NK-92 (cell line): Measurements from ENCODE around the gene ZMYM3.

Experiments
- DNase-seq: peaks from one replicate; lab custom pipeline; 2025; ENCODE audit not compliant: unreplicated experiment; lab: John Stamatoyannopoulos, UW

The ZMYM3 gene

GRCh38 chrX:71253253-71254091 lies 468 bp downstream of the ZMYM3 start:
- no peak for DNase-seq

GRCh38 chrX:71252221-71252620 lies 1.7 kb downstream of the ZMYM3 start:
- DNase-seq: no peak

GRCh38 chrX:71251466-71251973 lies 2.4 kb downstream of the ZMYM3 start:
- DNase-seq: no peak

- no peak for DNase-seq
Observed at GRCh38 chrX:71250841-71251240, 3.1 kb downstream of the ZMYM3 start.

GRCh38 chrX:71245159-71245558 lies 8.8 kb downstream of the ZMYM3 start:
- no peak for DNase-seq

- DNase-seq: no peak
Observed at GRCh38 chrX:71244359-71245128, 9.4 kb downstream of the ZMYM3 start.

- DNase-seq: no peak
Observed at GRCh38 chrX:71241301-71241700, 12.6 kb downstream of the ZMYM3 start.

- DNase-seq: no peak
Observed at GRCh38 chrX:71239781-71240180, 14.2 kb downstream of the ZMYM3 start.

- no peak for DNase-seq
Observed at GRCh38 chrX:71236836-71237235, 17.1 kb downstream of the ZMYM3 start.

- no peak for DNase-seq
Observed at GRCh38 chrX:71235482-71235881, 18.5 kb downstream of the ZMYM3 start.

- DNase-seq: no peak
Observed at GRCh38 chrX:71228063-71228642, 25.8 kb downstream of the ZMYM3 start.

- no peak for DNase-seq
Observed at GRCh38 chrX:71227370-71228062, 26.4 kb downstream of the ZMYM3 start.

- DNase-seq: no peak
Observed at GRCh38 chrX:71225676-71226075, 28.3 kb downstream of the ZMYM3 start.

GRCh38 chrX:71225009-71225408 lies 28.9 kb downstream of the ZMYM3 start:
- no peak for DNase-seq

GRCh38 chrX:71224098-71224708 lies 29.7 kb downstream of the ZMYM3 start:
- no peak for DNase-seq

- no peak for DNase-seq
Observed at GRCh38 chrX:71222929-71223328, 31.0 kb downstream of the ZMYM3 start, which contains the start of gene GJB1. Gene GJB1 (plus strand): TSS chrX:71223224. CDS start chrX:71223708, 484 bp downstream.

GRCh38 chrX:71221145-71221544 lies 32.8 kb downstream of the ZMYM3 start:
- DNase-seq: no peak

GRCh38 chrX:71217298-71217697 lies 36.6 kb downstream of the ZMYM3 start:
- DNase-seq: no peak

GRCh38 chrX:71216485-71216884 lies 37.5 kb downstream of the ZMYM3 start:
- DNase-seq: no peak

GRCh38 chrX:71215338-71215912 lies 38.5 kb downstream of the ZMYM3 start:
- DNase-seq: no peak
